ENCODE data around the gene CC2D2A.

GRCh38 chr4:15444276-15444675 is 25.4 kb upstream of the CC2D2A start:
- TF ChIP-seq CTCF (IDR thresholded peaks at IDR 0.05) (no peak), POLR2A (IDR thresholded peaks at IDR 0.05) (no peak)
